Measurements from ENCODE around the gene MARK2.
A peak's percentile ranks its signal among the peaks of the same experiment; 100 is the strongest.

The MARK2 gene

DNA sequence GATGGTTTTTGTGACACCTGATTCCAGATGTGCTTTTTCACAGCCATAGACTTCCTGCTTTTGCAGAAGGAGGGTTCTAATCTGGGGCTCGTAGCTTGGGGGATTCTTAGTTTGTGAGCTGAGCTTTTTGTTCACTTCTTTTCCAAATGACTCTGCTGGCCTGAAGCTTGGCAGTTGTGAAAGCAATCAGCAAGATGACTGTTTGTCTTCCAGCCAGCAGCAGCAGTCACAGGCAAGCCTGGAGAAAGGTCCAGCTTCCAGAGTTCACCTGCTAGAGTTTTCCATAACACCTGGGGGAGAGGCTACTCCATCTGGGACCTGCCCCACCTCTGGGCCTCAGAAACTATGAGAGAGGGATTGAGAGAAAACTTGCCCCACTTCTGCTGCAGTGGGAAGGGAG is 4.1 kb downstream of the MARK2 start:
- H3K4me3 ChIP-seq (ENCODE audit: low read depth, low read length), result no peak overlapping the region
- H3K27me3 ChIP-seq (ENCODE audit: control insufficient read depth, insufficient read depth, low read length), result no peaks in the 10 kb centered on the region
- TF ChIP-seq, protein P1, sequence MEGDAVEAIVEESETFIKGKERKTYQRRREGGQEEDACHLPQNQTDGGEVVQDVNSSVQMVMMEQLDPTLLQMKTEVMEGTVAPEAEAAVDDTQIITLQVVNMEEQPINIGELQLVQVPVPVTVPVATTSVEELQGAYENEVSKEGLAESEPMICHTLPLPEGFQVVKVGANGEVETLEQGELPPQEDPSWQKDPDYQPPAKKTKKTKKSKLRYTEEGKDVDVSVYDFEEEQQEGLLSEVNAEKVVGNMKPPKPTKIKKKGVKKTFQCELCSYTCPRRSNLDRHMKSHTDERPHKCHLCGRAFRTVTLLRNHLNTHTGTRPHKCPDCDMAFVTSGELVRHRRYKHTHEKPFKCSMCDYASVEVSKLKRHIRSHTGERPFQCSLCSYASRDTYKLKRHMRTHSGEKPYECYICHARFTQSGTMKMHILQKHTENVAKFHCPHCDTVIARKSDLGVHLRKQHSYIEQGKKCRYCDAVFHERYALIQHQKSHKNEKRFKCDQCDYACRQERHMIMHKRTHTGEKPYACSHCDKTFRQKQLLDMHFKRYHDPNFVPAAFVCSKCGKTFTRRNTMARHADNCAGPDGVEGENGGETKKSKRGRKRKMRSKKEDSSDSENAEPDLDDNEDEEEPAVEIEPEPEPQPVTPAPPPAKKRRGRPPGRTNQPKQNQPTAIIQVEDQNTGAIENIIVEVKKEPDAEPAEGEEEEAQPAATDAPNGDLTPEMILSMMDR (IDR thresholded peaks at IDR 0.05), result no peak
- peak overlapping the region; percentile 56 for H3K27ac ChIP-seq
- no peak overlapping the region for H2AFZ ChIP-seq
- no peak overlapping the region for H3K9ac ChIP-seq
- H3K79me2 ChIP-seq, result peaks cover 12% of the 10 kb centered on the region
- no peaks in the 10 kb centered on the region for H3K9me3 ChIP-seq (ENCODE audit: control insufficient read depth, low read length)
- peak overlapping the region; percentile 47 for H3K4me2 ChIP-seq (ENCODE audit: low read length)
- peaks cover 14% of the 10 kb centered on the region for H3K4me1 ChIP-seq
- H3K36me3 ChIP-seq (ENCODE audit: control insufficient read depth, insufficient read depth, low read length), result no peaks in the 10 kb centered on the region

GRCh38 chr11:63844836-63845235 is 5.9 kb downstream of the MARK2 start:
- Histone ChIP-seq H3K36me3 (ENCODE audit: control insufficient read depth, insufficient read depth, low read length) (no peaks in the 10 kb centered on the region), H3K9me3 (ENCODE audit: control insufficient read depth, low read length) (no peaks in the 10 kb centered on the region), H3K27me3 (ENCODE audit: control insufficient read depth, insufficient read depth, low read length) (no peaks in the 10 kb centered on the region), H3K79me2 (peaks cover 11% of the 10 kb centered on the region), H3K27ac (no peak overlapping the region), H3K4me1 (peaks cover 11% of the 10 kb centered on the region), H3K4me3 (ENCODE audit: low read depth, low read length) (no peak overlapping the region), H2AFZ (no peak overlapping the region), H3K4me2 (ENCODE audit: low read length) (no peak overlapping the region), H3K9ac (no peak overlapping the region)
- TF ChIP-seq, protein P1 (IDR thresholded peaks at IDR 0.05), result no peak

- Histone ChIP-seq H3K27ac (no peak overlapping the region), H3K9me3 (ENCODE audit: control insufficient read depth, low read length) (no peaks in the 10 kb centered on the region), H3K4me3 (ENCODE audit: low read depth, low read length) (no peak overlapping the region), H3K79me2 (peaks cover 11% of the 10 kb centered on the region), H2AFZ (no peak overlapping the region), H3K4me1 (peaks cover 11% of the 10 kb centered on the region), H3K4me2 (ENCODE audit: low read length) (no peak overlapping the region), H3K36me3 (ENCODE audit: control insufficient read depth, insufficient read depth, low read length) (no peaks in the 10 kb centered on the region), H3K27me3 (ENCODE audit: control insufficient read depth, insufficient read depth, low read length) (no peaks in the 10 kb centered on the region), H3K9ac (no peak overlapping the region)
- TF ChIP-seq, protein P1 (IDR thresholded peaks at IDR 0.05), result no peak
Measured at GRCh38 chr11:63845303-63845702, 6.4 kb downstream of the MARK2 start.

DNA sequence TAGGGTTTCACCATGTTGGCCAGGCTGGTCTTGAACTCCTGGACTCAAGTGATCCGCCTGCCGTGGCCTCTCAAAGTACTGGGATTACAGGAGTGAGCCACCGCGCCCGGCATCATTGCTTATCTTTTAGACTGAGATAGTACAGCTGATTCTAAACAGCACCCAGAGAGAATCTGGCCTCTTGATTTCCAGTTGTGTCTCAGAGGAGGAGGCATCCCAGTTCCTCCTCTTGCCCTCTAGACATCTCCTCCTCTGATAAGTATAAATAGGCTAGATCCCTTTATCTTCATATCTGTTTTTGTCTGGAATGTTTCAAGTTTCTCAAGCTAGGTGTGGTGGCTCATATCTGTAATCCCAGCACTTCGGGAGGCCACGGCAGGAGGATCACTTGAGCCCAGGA is 7.0 kb downstream of the MARK2 start:
- Histone ChIP-seq H3K4me3 (ENCODE audit: low read depth, low read length) (no peak overlapping the region), H3K9me3 (ENCODE audit: control insufficient read depth, low read length) (no peaks in the 10 kb centered on the region), H2AFZ (no peak overlapping the region), H3K4me1 (peaks cover 17% of the 10 kb centered on the region), H3K27ac (no peak overlapping the region), H3K79me2 (peaks cover 16% of the 10 kb centered on the region), H3K36me3 (ENCODE audit: control insufficient read depth, insufficient read depth, low read length) (no peaks in the 10 kb centered on the region), H3K9ac (no peak overlapping the region), H3K27me3 (ENCODE audit: control insufficient read depth, insufficient read depth, low read length) (no peaks in the 10 kb centered on the region), H3K4me2 (ENCODE audit: low read length) (no peak overlapping the region)
- TF ChIP-seq, protein P1 (IDR thresholded peaks at IDR 0.05), result no peak

GRCh38 chr11:63846897-63847296 is 8.0 kb downstream of the MARK2 start:
- Histone ChIP-seq H2AFZ (no peak overlapping the region), H3K4me3 (ENCODE audit: low read depth, low read length) (peak overlapping the region; percentile 27), H3K27me3 (ENCODE audit: control insufficient read depth, insufficient read depth, low read length) (no peaks in the 10 kb centered on the region), H3K27ac (peak overlapping the region; percentile 59), H3K36me3 (ENCODE audit: control insufficient read depth, insufficient read depth, low read length) (no peaks in the 10 kb centered on the region), H3K4me1 (peaks cover 15% of the 10 kb centered on the region), H3K79me2 (peaks cover 18% of the 10 kb centered on the region), H3K9ac (no peak overlapping the region), H3K4me2 (ENCODE audit: low read length) (peak overlapping the region; percentile 17), H3K9me3 (ENCODE audit: control insufficient read depth, low read length) (no peaks in the 10 kb centered on the region)
- TF ChIP-seq, protein P1 (IDR thresholded peaks at IDR 0.05), result no peak

Measured in parathyroid adenoma (tissue), 2 donors.